ENCODE results near the gene GASK1A.

DNA sequence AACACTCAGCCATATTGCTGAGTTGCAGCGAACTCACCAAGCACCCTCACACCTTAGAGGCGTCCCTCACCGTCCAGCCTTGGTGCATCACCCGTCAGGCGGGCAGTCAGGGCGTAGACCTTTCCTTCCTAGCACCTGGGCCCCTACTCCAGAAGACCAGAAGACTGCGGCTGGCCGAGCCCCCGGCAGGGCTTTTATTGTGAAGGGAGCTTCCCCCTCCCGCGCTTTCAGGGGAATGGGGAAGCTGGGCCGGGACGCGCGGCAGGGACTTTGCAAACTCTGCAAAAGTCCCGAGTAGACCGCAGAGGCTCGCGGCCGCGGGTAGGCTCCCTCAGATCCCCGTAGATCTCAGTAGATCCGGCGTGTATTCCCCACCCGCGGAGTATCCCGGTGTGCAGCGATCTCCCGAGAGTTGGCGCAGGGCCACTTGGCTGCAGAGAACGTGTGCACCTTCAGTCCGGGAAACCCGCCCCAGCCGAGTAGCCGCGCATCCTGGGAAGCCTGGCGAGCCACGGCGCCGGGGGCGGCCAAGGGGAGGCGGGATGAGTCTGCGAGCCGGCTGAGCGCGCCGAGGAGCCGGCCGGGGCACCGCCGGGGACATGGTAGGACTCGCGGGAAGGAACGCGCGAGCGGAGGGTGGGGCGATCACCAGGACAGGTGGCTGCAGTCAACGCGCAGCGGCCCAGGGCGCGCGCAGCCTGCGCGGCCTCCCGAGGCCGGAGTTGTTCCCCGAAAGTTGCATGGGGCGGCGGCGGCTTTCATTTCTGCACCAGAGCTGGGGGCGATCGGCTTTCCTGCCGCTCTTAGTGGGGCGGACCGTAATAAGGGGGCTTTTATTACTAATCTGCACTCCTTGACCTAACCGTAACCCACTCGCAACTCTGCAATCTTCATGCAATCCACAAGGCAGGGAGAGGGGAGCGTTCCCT lies at the start of gene GASK1A:
- no peak for TF ChIP-seq EGR1 (IDR thresholded peaks at IDR 0.05; ENCODE audit: low read depth in 2 of 2)
- TF ChIP-seq TAF1 (conservative IDR thresholded peaks at IDR 0.05): no peak
- TF ChIP-seq CTCF (IDR thresholded peaks at IDR 0.05; ENCODE audit: low read depth, low read length, missing input control): no peak
- TF ChIP-seq RAD21 (IDR thresholded peaks at IDR 0.05): peak in 1 of 2 donors; percentile 16
- peak; percentile 26 for TF ChIP-seq YY1 (IDR thresholded peaks at IDR 0.05)
- TF ChIP-seq JUND (IDR thresholded peaks at IDR 0.05): no peak
- TF ChIP-seq, protein P1, sequence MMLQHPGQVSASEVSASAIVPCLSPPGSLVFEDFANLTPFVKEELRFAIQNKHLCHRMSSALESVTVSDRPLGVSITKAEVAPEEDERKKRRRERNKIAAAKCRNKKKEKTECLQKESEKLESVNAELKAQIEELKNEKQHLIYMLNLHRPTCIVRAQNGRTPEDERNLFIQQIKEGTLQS (IDR thresholded peaks at IDR 0.05): no peak
- no peak for TF ChIP-seq SP1 (IDR thresholded peaks at IDR 0.05)
